Thoracic aorta (tissue), 2 donors: ENCODE data around the gene SERBP1. TPM values are rescaled to one million over a fixed set of nuclear protein-coding genes. Genes with fewer than 3 reads are reported as not detected.

Source experiments
- ATAC-seq: fragments of 150-250 bp; one replicate; pipeline ENCODE4 v1.8.0; 2017; ENCODE audit warnings: low read depth; ENCODE audit not compliant: insufficient number of reproducible peaks, low FRiP score
- DNase-seq: peaks from one replicate; pipeline ENCODE4 v3.0.0-alpha.2; 2020; ENCODE audit warnings: low spot score
- H3K27ac ChIP-seq, 2 donors: fragments of 200-600 bp; sonication (generic); 1 replicate in 1 of 2; 2 replicates in 1 of 2; pipeline ENCODE4 v1.5.1; 2016; ENCODE audit warnings: mild to moderate bottlenecking in 2 of 2, moderate library complexity in 2 of 2
- H3K27me3 ChIP-seq: fragments of 200-600 bp; sonication (generic); replicated peaks from 2 replicates; pipeline ENCODE4 v1.6.0; 2016; ENCODE audit warnings: mild to moderate bottlenecking; ENCODE audit not compliant: insufficient read depth
- H3K36me3 ChIP-seq: fragments of 200-600 bp; sonication (generic); one replicate; pipeline ENCODE4 v1.5.1; 2016
- H3K4me1 ChIP-seq, 2 donors: fragments of 200-600 bp; sonication (generic); 1 replicate in 1 of 2; 2 replicates in 1 of 2; pipeline versions ENCODE4 v1.5.1 to v1.6.0; 2016; ENCODE audit warnings: low read depth in 2 of 2, mild to moderate bottlenecking in 1 of 2; ENCODE audit not compliant: control insufficient read depth in 1 of 2
- H3K4me3 ChIP-seq: fragments of 200-600 bp; sonication (generic); 2 replicates; pipeline ENCODE4 v1.5.1; 2016; ENCODE audit warnings: mild to moderate bottlenecking
- H3K9me3 ChIP-seq: fragments of 200-600 bp; sonication (generic); 2 replicates; pipeline ENCODE4 v1.5.1; 2016
- CTCF ChIP-seq: fragments of 200-600 bp; sonication (generic); IDR thresholded peaks from one replicate; pipeline ENCODE4 v1.5.1; 2019; ENCODE audit warnings: antibody characterized with exemption
- total RNA-seq, 2 donors: library from RNA; depleted of rRNA; stranded (reverse); fragments of >200 nt; gene quantifications; one replicate each; pipeline versions ENCODE4 v1.1.0 to v1.2.3, GENCODE V29; 2016

SERBP1 gene
- total RNA-seq, 2 donors from 2014 or later: 143 to 274 TPM

- H3K4me1 ChIP-seq: peaks cover 5 to 10% of the 10 kb centered on the region in 2 donors
- no peak for DNase-seq
- no peak for ATAC-seq
- TF ChIP-seq CTCF: no peak
- H3K27me3 ChIP-seq: no peaks in the 10 kb centered on the region
- no peak overlapping the region for H3K4me3 ChIP-seq
- no peak overlapping the region for H3K27ac ChIP-seq
- H3K9me3 ChIP-seq: no peaks in the 10 kb centered on the region
- no peaks in the 10 kb centered on the region for H3K36me3 ChIP-seq
Measured at GRCh38 chr1:67469431-67469830, 39.2 kb upstream of the SERBP1 start.

GRCh38 chr1:67468066-67468718 is 38.0 kb upstream of the SERBP1 start:
- H3K4me3 ChIP-seq: no peak overlapping the region
- H3K27me3 ChIP-seq: no peaks in the 10 kb centered on the region
- DNase-seq (no peak), ATAC-seq (no peak)
- no peaks in the 10 kb centered on the region for H3K36me3 ChIP-seq
- H3K27ac ChIP-seq: peak overlapping the region in 1 of 2 donors; percentile 12
- H3K4me1 ChIP-seq: peaks cover 5 to 17% of the 10 kb centered on the region in 2 donors
- TF ChIP-seq CTCF: no peak
- no peaks in the 10 kb centered on the region for H3K9me3 ChIP-seq

GRCh38 chr1:67465375-67465774 is 35.2 kb upstream of the SERBP1 start:
- no peak for TF ChIP-seq CTCF
- H3K27me3 ChIP-seq: no peaks in the 10 kb centered on the region
- H3K27ac ChIP-seq: no peak overlapping the region
- ATAC-seq (no peak), DNase-seq (no peak)
- no peaks in the 10 kb centered on the region for H3K9me3 ChIP-seq
- no peak overlapping the region for H3K4me3 ChIP-seq
- H3K4me1 ChIP-seq: peaks cover 9 to 33% of the 10 kb centered on the region in 2 donors
- no peaks in the 10 kb centered on the region for H3K36me3 ChIP-seq

- Histone ChIP-seq H3K36me3 (no peaks in the 10 kb centered on the region), H3K9me3 (no peaks in the 10 kb centered on the region), H3K4me3 (no peak overlapping the region), H3K27ac (no peak overlapping the region), H3K4me1 (peaks cover 9 to 33% of the 10 kb centered on the region in 2 donors), H3K27me3 (no peaks in the 10 kb centered on the region)
- DNase-seq: no peak
- ATAC-seq: no peak
- TF ChIP-seq CTCF: no peak
Measured at GRCh38 chr1:67464746-67465145, 34.5 kb upstream of the SERBP1 start.

- no peak overlapping the region for H3K27ac ChIP-seq
- peaks cover 9 to 33% of the 10 kb centered on the region in 2 donors for H3K4me1 ChIP-seq
- no peak overlapping the region for H3K4me3 ChIP-seq
- no peaks in the 10 kb centered on the region for H3K9me3 ChIP-seq
- TF ChIP-seq CTCF: no peak
- DNase-seq (no peak), ATAC-seq (no peak)
- H3K36me3 ChIP-seq: no peaks in the 10 kb centered on the region
- H3K27me3 ChIP-seq: no peaks in the 10 kb centered on the region
Measured at GRCh38 chr1:67464058-67464457, 33.9 kb upstream of the SERBP1 start.
